WERI-Rb-1 (cell line): ENCODE data around the gene LNPEP.

ENCODE experiments used
- DNase-seq: peaks from one replicate; pipeline ENCODE4 v3.0.0-alpha.2; 2020
- H3K27ac ChIP-seq: fragments of 250-450 bp; sonication (Bioruptor Pico); 2 replicates; pipeline ENCODE4 v1.5.1; 2020; ENCODE audit warnings: mild to moderate bottlenecking, moderate library complexity
- H3K27me3 ChIP-seq: fragments of 250-450 bp; sonication (Bioruptor Pico); 2 replicates; pipeline ENCODE4 v1.5.1; 2021; ENCODE audit warnings: mild to moderate bottlenecking, low read depth, moderate library complexity; ENCODE audit not compliant: insufficient read depth, severe bottlenecking
- H3K36me3 ChIP-seq: fragments of 250-450 bp; sonication (Bioruptor Pico); 2 replicates; pipeline ENCODE4 v1.5.1; 2020; ENCODE audit warnings: mild to moderate bottlenecking, moderate library complexity
- H3K4me3 ChIP-seq: 2 replicates; pipeline ENCODE4 v1.5.1; 2011; ENCODE audit warnings: low read depth, mild to moderate bottlenecking, control low read depth, low read length
- H3K9me3 ChIP-seq: fragments of 250-450 bp; sonication (Bioruptor Pico); 2 replicates; pipeline ENCODE4 v1.5.1; 2021; ENCODE audit warnings: mild to moderate bottlenecking, moderate library complexity; ENCODE audit not compliant: severe bottlenecking
- CTCF ChIP-seq: IDR thresholded peaks from 2 replicates; pipeline ENCODE4 v1.5.1; 2011; ENCODE audit warnings: low read depth, mild to moderate bottlenecking, control low read depth, inconsistent platforms, low read length

LNPEP gene

DNA sequence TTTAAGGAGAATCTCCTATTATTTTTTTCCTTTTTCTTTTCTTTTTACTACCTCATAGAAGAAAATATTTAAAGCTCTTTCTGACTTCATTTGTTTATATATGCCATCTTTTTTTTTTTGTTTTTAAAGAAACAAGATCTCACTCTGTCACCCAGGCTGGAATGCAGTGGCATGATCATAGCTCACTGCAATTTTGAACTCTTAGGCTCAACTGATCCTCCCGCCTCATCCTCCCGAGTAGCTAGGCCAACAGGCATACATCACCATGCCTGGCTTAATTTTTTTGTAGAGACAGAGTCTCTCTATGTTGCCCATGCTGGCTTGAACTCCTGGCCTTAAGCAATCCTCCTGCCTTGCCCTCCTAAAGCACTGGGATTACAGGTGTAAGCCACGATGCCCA, 59.5 kb downstream of the LNPEP start:
- Histone ChIP-seq H3K9me3 (no peaks in the 10 kb centered on the region), H3K27ac (no peak overlapping the region), H3K4me3 (no peak overlapping the region), H3K27me3 (no peaks in the 10 kb centered on the region), H3K36me3 (peaks cover 13% of the 10 kb centered on the region)
- no peak for TF ChIP-seq CTCF
- DNase-seq = no peak

GRCh38 chr5:96997265-96997859, 61.5 kb downstream of the LNPEP start:
- Histone ChIP-seq H3K9me3 (no peaks in the 10 kb centered on the region), H3K36me3 (peaks cover 11% of the 10 kb centered on the region; the same call in 1 of the 2 replicates), H3K27me3 (no peaks in the 10 kb centered on the region), H3K27ac (no peak overlapping the region), H3K4me3 (no peak overlapping the region)
- DNase-seq = peak; percentile 24
- no peak for TF ChIP-seq CTCF

DNA sequence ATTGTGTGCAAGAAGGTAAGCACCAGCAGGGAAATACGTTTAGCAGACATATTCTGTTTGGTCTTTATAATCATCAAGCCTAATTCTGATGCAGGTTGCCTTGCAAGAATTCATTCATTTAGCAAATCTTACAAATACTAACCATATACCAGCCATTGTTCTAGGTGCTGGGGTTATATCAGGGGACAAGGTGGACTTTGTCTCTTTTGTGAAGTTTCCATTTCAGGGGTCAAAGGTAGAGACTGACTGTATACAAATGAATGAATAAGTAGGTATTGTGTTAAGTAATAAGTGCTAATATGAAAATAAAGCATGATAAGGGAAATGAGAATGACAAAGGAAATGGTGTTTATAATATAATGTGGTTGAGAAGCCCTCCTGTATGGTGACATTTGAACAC, 64.0 kb downstream of the LNPEP start:
- DNase-seq = no peak
- no peak overlapping the region for H3K4me3 ChIP-seq
- H3K27ac ChIP-seq = no peak overlapping the region
- H3K36me3 ChIP-seq = peaks cover 11% of the 10 kb centered on the region
- TF ChIP-seq CTCF = no peak
- H3K9me3 ChIP-seq = no peaks in the 10 kb centered on the region
- H3K27me3 ChIP-seq = no peaks in the 10 kb centered on the region

- TF ChIP-seq CTCF = no peak
- H3K9me3 ChIP-seq = no peaks in the 10 kb centered on the region
- H3K4me3 ChIP-seq = no peak overlapping the region
- H3K36me3 ChIP-seq = peaks cover 11% of the 10 kb centered on the region
- H3K27ac ChIP-seq = no peak overlapping the region
- DNase-seq = no peak
- no peaks in the 10 kb centered on the region for H3K27me3 ChIP-seq
Observed at GRCh38 chr5:97000391-97000790, 64.5 kb downstream of the LNPEP start.

DNA sequence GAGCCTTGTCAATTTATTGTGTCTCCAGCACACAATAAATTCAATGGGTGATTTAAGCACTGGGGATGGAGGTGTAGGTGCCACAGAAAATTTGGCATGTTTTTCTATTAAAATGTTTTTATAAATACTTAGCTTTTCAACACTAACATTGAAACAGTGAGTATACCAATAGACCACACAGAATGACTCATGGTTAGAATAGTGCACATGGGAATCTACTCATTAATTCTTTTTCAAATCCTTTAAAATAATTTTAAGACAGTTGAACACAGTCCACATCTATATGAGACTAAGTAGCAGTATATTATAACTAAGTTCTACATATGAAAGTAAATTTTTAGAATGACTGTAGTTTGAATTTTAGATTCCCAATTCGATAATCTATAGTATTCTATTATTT, 67.1 kb downstream of the LNPEP start:
- Histone ChIP-seq H3K27ac (no peak overlapping the region), H3K9me3 (no peaks in the 10 kb centered on the region), H3K4me3 (no peak overlapping the region), H3K27me3 (no peaks in the 10 kb centered on the region), H3K36me3 (peaks cover 14% of the 10 kb centered on the region)
- TF ChIP-seq CTCF = no peak
- DNase-seq = no peak

DNA sequence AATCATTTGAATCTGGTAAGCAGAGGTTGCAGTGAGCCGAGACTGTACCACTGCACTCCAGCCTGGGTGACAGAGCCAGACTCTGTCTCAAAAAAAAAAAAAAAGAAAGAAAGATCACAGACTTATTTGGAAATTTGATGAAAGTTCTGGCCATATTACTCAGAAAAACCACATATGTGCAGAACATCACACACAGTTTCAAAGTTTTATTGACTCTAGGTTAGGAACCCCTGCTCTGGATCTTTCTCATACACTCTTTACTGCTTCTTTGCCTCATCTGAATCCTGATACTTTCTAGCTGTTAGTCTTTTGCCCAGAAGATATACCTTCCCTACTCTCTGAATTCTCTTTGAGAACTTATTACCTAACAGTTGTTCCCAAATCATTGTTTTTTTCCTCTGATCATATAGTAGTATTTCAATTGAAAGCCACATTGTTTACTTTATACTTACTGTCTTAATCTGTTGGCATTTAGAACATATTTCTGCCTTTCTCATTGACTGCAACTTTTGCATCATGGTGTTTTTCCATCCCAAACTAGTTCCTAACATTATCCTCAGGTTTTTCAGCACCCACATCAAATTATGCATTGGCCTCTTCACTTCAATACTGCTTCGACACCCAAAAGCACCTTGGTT, 68.7 kb downstream of the LNPEP start:
- no peak for DNase-seq
- Histone ChIP-seq H3K36me3 (peaks cover 14% of the 10 kb centered on the region), H3K27ac (no peak overlapping the region), H3K4me3 (no peak overlapping the region), H3K9me3 (no peaks in the 10 kb centered on the region), H3K27me3 (no peaks in the 10 kb centered on the region)
- no peak for TF ChIP-seq CTCF
